BE2C (cell line): ENCODE data around the gene UBN2.

ENCODE experiments used
- DNase-seq: peaks from one replicate; pipeline ENCODE4 v3.0.0-alpha.2; 2020
- H3K27me3 ChIP-seq: fragments of 250-450 bp; sonication (Bioruptor Pico); 2 replicates; pipeline ENCODE4 v1.5.1; 2020; ENCODE audit warnings: mild to moderate bottlenecking
- H3K36me3 ChIP-seq: fragments of 250-450 bp; sonication (Bioruptor Pico); 2 replicates; pipeline ENCODE4 v1.5.1; 2020; ENCODE audit warnings: mild to moderate bottlenecking
- H3K4me1 ChIP-seq: fragments of 250-450 bp; sonication (Bioruptor Pico); 2 replicates; pipeline ENCODE4 v1.5.1; 2020
- H3K4me3 ChIP-seq: 2 replicates; pipeline ENCODE4 v1.5.1; 2011; ENCODE audit warnings: low read depth, low read length
- H3K9me3 ChIP-seq: fragments of 250-450 bp; sonication (Bioruptor Pico); 2 replicates; pipeline ENCODE4 v1.5.1; 2020
- TF ChIP-seq, protein P1 (sequence below): IDR thresholded peaks from 2 replicates; pipeline ENCODE4 v1.5.1; 2012; ENCODE audit warnings: mild to moderate bottlenecking, low read depth, low read length

The UBN2 gene

DNA sequence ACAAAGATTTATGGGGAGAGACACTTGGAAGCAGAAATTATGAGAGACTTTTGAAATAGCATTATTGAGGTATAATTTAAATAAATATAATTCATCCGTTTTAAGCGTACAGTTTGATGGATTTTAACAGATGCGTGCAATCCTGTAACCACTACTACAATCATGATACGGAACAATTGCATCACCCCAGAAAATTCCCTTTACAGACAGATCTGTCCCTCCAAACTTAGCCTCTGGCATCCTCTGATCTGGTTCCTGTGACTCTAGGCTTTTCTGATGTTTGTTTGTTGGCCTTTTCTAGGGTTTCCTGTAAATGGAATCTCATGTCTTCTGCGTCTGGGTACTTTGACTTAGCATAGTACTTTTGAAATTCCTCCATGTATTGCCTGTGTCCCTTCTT is 15.5 kb downstream of the UBN2 start:
- Histone ChIP-seq H3K27me3 (no peaks in the 10 kb centered on the region), H3K9me3 (no peaks in the 10 kb centered on the region), H3K36me3 (peaks cover 35% of the 10 kb centered on the region), H3K4me1 (no peaks in the 10 kb centered on the region), H3K4me3 (no peak overlapping the region)
- no peak for DNase-seq
- TF ChIP-seq, protein P1, sequence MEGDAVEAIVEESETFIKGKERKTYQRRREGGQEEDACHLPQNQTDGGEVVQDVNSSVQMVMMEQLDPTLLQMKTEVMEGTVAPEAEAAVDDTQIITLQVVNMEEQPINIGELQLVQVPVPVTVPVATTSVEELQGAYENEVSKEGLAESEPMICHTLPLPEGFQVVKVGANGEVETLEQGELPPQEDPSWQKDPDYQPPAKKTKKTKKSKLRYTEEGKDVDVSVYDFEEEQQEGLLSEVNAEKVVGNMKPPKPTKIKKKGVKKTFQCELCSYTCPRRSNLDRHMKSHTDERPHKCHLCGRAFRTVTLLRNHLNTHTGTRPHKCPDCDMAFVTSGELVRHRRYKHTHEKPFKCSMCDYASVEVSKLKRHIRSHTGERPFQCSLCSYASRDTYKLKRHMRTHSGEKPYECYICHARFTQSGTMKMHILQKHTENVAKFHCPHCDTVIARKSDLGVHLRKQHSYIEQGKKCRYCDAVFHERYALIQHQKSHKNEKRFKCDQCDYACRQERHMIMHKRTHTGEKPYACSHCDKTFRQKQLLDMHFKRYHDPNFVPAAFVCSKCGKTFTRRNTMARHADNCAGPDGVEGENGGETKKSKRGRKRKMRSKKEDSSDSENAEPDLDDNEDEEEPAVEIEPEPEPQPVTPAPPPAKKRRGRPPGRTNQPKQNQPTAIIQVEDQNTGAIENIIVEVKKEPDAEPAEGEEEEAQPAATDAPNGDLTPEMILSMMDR = no peak

DNA sequence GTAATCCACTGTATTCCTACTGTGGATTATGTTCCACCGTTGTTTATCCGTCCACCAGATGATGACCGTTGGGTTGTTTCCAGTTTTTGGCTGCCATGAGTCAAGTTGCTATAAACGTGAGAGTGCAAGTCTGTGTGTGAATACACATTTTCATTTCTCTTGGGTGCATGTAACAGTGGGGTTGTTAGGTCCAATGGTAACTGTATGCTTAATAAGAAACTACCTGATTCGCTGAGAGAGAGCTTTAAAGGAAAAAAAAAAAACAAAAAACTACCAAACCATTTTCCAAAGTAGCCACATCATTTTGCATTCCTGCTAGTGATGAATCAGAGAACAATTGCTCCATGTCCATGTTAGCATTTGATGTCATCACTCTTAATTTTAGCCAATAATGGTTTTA is 15.9 kb downstream of the UBN2 start:
- Histone ChIP-seq H3K4me3 (no peak overlapping the region), H3K4me1 (no peaks in the 10 kb centered on the region), H3K9me3 (no peaks in the 10 kb centered on the region), H3K27me3 (no peaks in the 10 kb centered on the region), H3K36me3 (peaks cover 35% of the 10 kb centered on the region)
- TF ChIP-seq, protein P1 = no peak
- no peak for DNase-seq

DNA sequence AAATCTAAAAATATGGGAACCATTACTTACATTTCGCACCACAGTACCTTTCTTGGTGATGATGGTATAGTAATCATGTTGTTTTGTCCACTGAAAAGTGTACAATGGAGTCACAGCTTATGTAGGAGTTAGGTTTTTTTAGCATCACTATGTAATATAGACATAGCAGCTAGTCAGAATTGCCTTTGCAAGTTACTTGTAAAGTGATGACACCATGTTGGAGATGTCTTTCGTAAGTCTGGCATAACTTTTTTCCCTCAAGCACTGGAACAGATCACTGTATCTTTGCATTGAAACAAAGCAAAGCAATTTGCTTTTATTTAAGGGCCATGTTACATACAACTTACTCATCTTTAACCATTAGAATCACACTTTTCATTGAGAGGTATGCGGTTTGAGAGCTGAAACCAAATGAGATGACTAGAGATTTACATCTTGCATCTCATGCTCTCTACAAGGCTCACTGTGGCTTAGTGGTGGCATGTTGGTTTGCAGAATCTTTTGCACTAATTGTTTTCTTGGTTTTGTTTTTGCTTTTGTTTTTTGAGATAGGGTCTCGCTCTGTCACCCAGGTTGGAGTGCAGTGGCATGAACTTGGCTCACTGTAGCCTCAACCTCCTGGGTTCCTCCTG is 18.3 kb downstream of the UBN2 start:
- Histone ChIP-seq H3K27me3 (no peaks in the 10 kb centered on the region), H3K9me3 (no peaks in the 10 kb centered on the region), H3K4me3 (no peak overlapping the region), H3K36me3 (peaks cover 36% of the 10 kb centered on the region), H3K4me1 (no peaks in the 10 kb centered on the region)
- TF ChIP-seq, protein P1 = no peak
- DNase-seq = no peak

DNA sequence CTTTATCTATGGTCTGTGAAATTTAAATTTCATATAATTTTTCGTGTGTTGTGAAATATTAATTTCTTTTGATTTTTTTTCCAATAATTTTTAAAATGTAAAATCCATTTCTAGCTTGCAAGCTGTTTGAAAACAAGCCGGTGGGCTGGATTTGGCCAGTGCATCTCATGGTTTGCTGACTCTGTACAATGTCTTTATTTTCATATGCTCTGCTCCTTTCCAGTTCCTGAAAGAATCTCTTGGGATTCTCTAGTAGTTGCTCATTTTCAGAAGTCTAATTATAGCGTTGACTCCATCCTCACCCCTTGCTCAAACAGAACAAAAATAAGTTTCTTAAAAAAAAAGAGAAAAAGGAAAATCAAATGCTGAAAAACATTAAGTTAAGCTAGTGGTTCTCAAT is 21.4 kb downstream of the UBN2 start:
- H3K9me3 ChIP-seq = no peaks in the 10 kb centered on the region
- no peak for DNase-seq
- H3K36me3 ChIP-seq = peaks cover 29% of the 10 kb centered on the region
- H3K4me1 ChIP-seq = no peaks in the 10 kb centered on the region
- TF ChIP-seq, protein P1 = no peak
- no peak overlapping the region for H3K4me3 ChIP-seq
- no peaks in the 10 kb centered on the region for H3K27me3 ChIP-seq

DNA sequence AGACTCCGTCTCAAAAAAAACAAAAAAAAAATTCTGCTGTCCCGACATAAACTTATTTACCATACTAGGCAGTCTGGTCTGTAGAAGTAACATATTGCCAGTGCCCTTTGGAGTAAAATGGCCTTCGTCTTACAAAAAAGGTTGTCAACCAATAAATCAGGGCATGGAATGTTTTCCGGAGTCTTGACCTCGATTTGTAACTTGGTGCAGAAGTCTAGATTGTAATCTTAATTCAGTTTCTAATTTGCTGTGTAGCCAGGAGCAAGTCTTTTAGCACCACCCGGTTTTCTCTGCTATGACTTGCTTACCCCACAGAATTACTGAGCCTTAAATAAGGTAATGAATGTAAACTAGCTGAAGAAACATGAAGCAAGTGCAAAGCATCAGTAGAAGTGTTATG is 23.2 kb downstream of the UBN2 start:
- Histone ChIP-seq H3K4me3 (no peak overlapping the region), H3K27me3 (no peaks in the 10 kb centered on the region), H3K9me3 (no peaks in the 10 kb centered on the region), H3K4me1 (no peaks in the 10 kb centered on the region), H3K36me3 (peaks cover 35% of the 10 kb centered on the region)
- no peak for DNase-seq
- TF ChIP-seq, protein P1 = no peak

DNA sequence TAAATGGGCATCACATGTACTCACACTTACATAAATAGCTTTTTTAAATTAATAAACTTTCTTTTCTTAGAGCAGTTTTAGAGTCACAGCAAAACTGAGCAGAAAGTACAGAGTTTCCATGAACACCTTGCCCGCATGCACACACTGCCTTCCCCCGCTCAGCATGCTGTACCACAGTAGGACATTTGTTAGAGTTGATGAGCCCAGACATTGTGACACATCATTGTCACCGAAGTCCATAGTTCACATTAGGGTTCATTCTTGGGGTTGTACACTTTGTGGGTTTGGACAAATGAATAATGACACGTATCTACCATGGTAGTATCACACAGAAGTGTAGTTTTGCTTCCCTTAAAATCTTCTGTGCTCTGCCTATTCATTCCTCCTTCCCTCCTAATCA is 23.7 kb downstream of the UBN2 start:
- Histone ChIP-seq H3K36me3 (peaks cover 33% of the 10 kb centered on the region), H3K27me3 (no peaks in the 10 kb centered on the region), H3K9me3 (no peaks in the 10 kb centered on the region), H3K4me1 (no peaks in the 10 kb centered on the region), H3K4me3 (no peak overlapping the region)
- TF ChIP-seq, protein P1 = no peak
- DNase-seq = no peak
